Endothelial cell of umbilical vein (primary cell): Measurements from ENCODE around the gene KATNIP.

Experiments used
- CTCF ChIP-seq, 2 donors: IDR thresholded peaks; 1 replicate in 1 of 2; 2 replicates in 1 of 2; pipeline ENCODE4 v1.5.1; 2011; ENCODE audit warnings: low read length in 2 of 2, mild to moderate bottlenecking in 2 of 2, moderate library complexity in 2 of 2, control low read depth in 1 of 2, inconsistent platforms in 1 of 2, low read depth in 1 of 2; ENCODE audit not compliant: insufficient read depth in 1 of 2; ENCODE audit errors: extremely low read depth in 1 of 2
- EZH2 ChIP-seq: IDR thresholded peaks from 2 replicates; pipeline ENCODE4 v1.6.1; 2012; ENCODE audit warnings: borderline replicate concordance, low read depth, mild to moderate bottlenecking, moderate library complexity, low read length, inconsistent platforms; ENCODE audit not compliant: severe bottlenecking
- FOS ChIP-seq: IDR thresholded peaks from 2 replicates; pipeline ENCODE4 v1.6.1; 2011; ENCODE audit warnings: mild to moderate bottlenecking, low read length, moderate library complexity, borderline replicate concordance; ENCODE audit not compliant: insufficient read depth
- GATA2 ChIP-seq: IDR thresholded peaks from 2 replicates; pipeline ENCODE4 v1.7.0; 2011; ENCODE audit warnings: low read depth, mild to moderate bottlenecking, moderate library complexity, mixed read lengths, low read length; ENCODE audit not compliant: insufficient read length, insufficient read depth
- JUN ChIP-seq: IDR thresholded peaks from 2 replicates; pipeline ENCODE4 v1.6.1; 2011; ENCODE audit warnings: borderline replicate concordance, low read depth; ENCODE audit not compliant: insufficient read length, insufficient read depth
- MAX ChIP-seq: IDR thresholded peaks from 2 replicates; pipeline ENCODE4 v1.6.1; 2011; ENCODE audit not compliant: insufficient read depth, insufficient read length
- MYC ChIP-seq: IDR thresholded peaks from one replicate; pipeline ENCODE4 v1.6.1; 2011; ENCODE audit warnings: mild to moderate bottlenecking, low read depth, low read length
- POLR2A ChIP-seq: IDR thresholded peaks from 2 replicates; pipeline ENCODE4 v1.6.1; 2012; ENCODE audit warnings: low read depth, mild to moderate bottlenecking, control low read depth, low read length
- POLR2AphosphoS5 ChIP-seq: IDR thresholded peaks from 2 replicates; pipeline ENCODE4 v1.6.1; 2012; ENCODE audit warnings: low read depth, mild to moderate bottlenecking, control low read depth, low read length, moderate library complexity; ENCODE audit not compliant: insufficient read depth

GRCh38 chr16:27526180-27526579 lies 23.8 kb upstream of the KATNIP start:
- TF ChIP-seq FOS (no peak), POLR2AphosphoS5 (no peak), CTCF (IDR thresholded peaks at IDR 0.05; ENCODE audit: extremely low read depth in 1 of 2, insufficient read depth in 1 of 2, low read depth in 1 of 2, low read length in 2 of 2) (no peak), EZH2 (no peak), JUN (no peak), POLR2A (no peak), MYC (no peak), MAX (no peak), GATA2 (no peak)
